ENCODE data around the gene PDE1A.

Gene PDE1A

DNA sequence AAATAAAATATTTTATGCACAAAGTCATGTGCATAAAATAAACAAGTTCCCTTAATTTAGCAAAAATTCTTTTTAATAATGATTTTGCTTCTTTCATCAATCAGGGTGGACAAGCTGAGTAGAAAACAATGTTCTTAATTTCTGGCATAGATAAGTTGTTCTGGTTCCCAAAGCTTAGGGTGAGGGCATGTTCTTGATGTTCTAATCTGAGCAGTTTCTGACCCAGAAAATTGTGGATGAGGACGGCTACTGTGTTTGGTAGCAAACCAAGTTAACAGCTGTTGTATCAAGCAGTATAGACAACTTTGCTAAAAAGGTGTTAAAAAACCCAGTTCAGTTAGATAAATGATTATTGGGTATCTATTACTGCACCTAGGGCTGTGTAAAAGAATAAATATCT is 158.9 kb downstream of the PDE1A start:
- DNase-seq (ENCODE audit: low read depth) = no peak

DNA sequence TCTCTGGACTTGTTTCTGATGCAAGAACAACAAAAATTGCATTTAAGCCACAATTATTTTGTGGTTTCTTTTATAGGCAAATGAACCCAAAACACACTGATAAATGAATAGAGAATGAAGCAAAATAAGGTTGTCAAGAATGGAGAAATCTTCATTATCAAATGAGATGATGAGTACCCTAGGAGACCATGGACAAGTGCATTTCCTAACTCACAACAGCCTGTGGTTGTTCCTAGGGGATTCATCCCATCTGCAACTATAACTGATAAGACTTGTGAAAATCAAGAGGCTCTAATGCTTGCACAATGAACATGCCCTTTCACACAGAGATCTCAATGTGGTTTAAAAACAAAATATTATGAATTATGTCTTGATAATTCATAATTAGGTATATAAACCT is 159.9 kb downstream of the PDE1A start:
- no peak for DNase-seq (ENCODE audit: low read depth)

DNA sequence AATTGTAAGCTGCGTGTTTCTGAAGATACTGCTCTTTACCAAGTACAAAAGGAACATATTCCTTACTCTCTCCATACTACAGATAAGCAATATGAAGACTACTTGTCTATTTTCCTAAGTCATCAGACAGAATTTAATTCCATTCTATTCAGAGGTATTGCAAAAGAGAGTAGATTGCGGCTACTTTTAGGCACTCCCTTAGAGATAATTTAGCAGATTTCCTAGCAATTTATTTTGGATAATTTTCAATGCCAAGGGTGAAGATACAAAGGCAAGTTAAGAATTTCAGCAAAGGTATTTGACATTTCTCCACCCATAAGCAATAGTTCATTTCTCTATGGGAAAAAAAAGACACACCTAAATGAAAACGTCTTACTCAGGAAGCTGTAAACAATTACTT is 161.1 kb downstream of the PDE1A start:
- no peak for DNase-seq (ENCODE audit: low read depth)

GRCh38 chr2:182261860-182262387 is 164.9 kb downstream of the PDE1A start:
- DNase-seq (ENCODE audit: low read depth) = no peak

- no peak for DNase-seq (ENCODE audit: low read depth)
These were observed 167.1 kb downstream of the PDE1A start for GRCh38 chr2:182259629-182260150.

DNA sequence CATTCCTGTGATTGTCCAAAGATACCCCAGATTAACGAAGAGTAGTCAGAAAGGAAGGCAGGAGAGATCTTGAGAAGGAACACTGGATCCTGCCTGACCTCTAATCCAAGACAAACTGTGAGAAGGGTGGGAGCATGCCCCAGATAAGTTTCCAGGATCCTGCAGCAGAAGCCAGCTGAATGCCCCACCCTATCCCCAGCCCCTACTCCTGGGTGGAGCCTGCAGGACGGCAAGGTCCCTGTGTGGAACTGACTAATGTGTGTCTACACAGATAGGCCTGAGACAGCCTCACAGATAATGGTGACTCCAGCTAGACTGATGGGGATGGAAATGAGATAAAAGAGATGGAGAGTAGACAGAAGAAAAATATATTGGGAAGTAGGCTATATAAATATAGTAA is 174.3 kb downstream of the PDE1A start:
- DNase-seq (ENCODE audit: low read depth) = no peak

- no peak for DNase-seq (ENCODE audit: low read depth)
These were observed 177.9 kb downstream of the PDE1A start for GRCh38 chr2:182248898-182249297.

- no peak for DNase-seq (ENCODE audit: low read depth)
These were observed 178.5 kb downstream of the PDE1A start for GRCh38 chr2:182248362-182248761.

DNA sequence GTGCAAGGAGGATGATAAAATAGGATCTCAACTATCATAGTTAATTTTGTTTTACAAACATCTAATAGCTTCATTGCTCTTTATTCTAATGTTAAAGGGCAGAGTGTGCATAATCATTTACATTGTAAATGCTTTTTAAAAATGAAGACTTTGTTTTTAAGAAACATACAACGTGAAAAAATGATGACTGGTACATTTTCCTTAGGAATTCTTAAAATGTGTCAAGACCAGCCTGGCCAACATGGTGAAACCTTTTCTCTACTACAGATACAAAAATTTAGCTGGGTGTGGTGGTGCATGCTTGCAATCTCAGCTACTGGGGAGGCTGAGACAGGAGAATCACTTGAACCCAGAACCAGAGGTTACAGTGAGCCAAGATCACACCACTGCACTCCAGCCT is 179.0 kb downstream of the PDE1A start:
- no peak for DNase-seq (ENCODE audit: low read depth)

- no peak for DNase-seq (ENCODE audit: low read depth)
These were observed 180.9 kb downstream of the PDE1A start for GRCh38 chr2:182245963-182246362.

GRCh38 chr2:182242609-182243008 is 184.2 kb downstream of the PDE1A start:
- DNase-seq (ENCODE audit: low read depth) = no peak

GRCh38 chr2:182241936-182242335 is 184.9 kb downstream of the PDE1A start:
- DNase-seq (ENCODE audit: low read depth) = no peak

DNA sequence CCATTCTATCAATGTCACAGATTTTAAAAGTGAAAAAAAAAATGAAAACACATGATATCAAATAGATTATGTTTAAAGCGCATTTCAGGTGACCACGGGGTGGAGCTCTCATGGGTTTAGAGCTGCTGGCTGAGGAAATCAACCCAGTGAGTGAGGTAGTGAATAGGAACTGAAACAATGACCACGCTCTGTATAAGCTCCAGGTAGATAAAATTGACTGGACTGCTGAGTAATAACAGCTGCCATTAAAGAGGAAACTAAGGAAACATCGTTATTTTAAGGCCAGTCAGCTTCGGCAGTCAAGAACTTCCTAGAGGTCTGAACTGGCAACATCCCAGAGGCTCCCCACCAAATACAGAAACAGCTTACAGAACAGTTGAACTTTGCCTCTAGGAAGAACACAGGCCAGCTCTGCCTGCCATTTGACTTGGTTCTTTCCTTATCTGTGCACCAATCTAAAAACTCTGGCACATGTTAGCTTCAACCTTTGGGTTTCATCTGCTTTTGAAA is 185.9 kb downstream of the PDE1A start:
- no peak for DNase-seq (ENCODE audit: low read depth)

DNA sequence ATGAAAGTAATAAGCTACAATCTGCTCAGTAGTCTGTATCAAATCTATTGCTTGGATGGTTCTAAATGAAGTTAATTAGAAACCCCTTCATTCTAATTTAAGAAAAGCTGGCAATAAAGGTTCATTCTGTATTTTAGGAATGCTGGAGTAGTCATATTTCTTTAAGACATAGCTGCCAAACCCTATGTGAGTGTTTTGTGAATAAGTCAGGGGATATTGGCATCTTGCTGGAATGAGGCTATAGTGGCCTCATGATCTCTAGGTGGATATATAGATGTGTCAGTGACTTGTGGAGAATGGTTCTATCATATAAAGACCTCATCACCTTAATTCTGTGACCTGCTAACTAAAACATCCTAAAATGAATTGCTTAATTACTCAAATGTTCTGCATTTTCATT is 196.3 kb downstream of the PDE1A start:
- DNase-seq (ENCODE audit: low read depth) = no peak

- DNase-seq (ENCODE audit: low read depth) = no peak
These were observed 197.5 kb downstream of the PDE1A start for GRCh38 chr2:182229297-182229696.

- DNase-seq (ENCODE audit: low read depth) = no peak
These were observed 198.1 kb downstream of the PDE1A start for GRCh38 chr2:182228741-182229140.

DNA sequence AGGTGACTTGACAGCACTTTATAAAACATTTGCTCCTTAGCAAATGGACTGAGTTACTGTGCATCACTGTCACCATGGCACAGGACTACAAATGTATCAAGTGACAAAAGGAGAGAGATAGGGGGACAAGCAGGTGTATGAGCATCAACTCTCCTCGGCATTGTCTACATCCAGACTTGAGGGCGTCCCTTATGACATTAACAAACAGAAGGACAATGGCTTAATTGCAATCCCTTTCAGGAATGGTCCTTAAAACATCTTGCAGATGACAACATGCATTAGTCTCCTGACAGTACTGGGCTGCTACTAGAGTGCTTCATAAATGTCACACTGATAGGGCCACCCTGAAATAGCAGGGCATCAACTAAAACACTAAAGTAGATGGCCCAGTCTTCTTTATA is 198.8 kb downstream of the PDE1A start:
- DNase-seq (ENCODE audit: low read depth) = no peak

- no peak for DNase-seq (ENCODE audit: low read depth)
These were observed 200.0 kb downstream of the PDE1A start for GRCh38 chr2:182226807-182227206.

- DNase-seq (ENCODE audit: low read depth) = no peak
These were observed 202.2 kb downstream of the PDE1A start for GRCh38 chr2:182224669-182225068.

DNA sequence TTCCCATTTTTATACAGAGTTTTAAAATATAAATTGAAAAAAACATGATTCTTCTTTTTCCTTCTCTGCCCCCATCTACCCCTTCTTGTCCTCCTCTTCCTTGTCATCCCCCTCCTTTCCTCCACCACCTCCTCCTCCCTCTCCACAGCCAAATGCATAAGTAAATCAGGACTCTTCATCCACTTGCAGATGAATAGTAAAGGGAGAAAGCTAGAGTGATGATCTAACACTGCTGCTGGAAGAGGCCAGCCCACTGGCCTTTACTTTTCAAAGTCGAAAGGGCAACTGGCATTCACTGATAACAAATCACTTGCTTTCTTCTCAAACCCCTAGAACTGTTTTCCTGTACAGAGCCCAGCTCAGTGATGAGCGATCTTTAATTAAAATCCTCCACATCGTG is 205.8 kb downstream of the PDE1A start:
- DNase-seq (ENCODE audit: low read depth) = no peak

- no peak for DNase-seq (ENCODE audit: low read depth)
These were observed 206.5 kb downstream of the PDE1A start for GRCh38 chr2:182220335-182220734.

DNA sequence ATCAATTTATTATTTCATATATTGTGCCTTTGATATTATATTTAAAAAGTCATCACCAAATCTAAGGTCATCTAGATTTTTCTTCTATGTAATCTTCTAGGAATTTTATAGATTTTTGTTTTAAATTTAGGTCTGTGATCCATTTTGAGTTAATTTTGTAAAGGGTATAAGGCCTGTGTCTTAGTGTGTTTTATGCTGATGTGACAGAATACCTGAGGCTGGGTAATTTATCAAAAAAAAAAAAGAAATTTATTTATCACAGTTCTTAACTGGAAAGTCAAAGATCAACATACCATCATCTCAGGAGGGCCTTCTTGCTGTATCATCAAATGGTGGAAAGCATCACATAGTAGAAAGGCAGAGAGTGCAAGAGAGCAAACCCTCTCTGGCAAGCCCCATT is 216.2 kb downstream of the PDE1A start:
- DNase-seq (ENCODE audit: low read depth) = no peak

DNA sequence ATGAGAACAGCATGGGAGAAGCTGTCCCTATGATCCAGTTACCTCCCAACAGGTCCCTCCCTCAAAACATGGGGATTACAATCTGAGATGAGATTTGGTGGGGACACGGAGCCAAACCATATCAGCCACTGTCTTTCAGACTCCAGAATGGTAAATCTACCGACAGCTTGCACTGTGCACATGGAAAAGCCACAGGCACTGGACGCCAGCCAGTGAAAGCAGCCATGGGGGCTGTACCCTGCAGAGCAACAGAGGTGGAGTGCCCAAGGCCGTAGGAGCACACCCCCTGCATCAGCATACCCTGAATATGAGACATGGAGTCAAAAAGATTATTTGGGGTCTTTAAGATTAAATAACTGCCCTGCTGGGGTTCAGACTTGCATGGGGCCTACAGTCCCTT is 218.4 kb downstream of the PDE1A start:
- no peak for DNase-seq (ENCODE audit: low read depth)

DNA sequence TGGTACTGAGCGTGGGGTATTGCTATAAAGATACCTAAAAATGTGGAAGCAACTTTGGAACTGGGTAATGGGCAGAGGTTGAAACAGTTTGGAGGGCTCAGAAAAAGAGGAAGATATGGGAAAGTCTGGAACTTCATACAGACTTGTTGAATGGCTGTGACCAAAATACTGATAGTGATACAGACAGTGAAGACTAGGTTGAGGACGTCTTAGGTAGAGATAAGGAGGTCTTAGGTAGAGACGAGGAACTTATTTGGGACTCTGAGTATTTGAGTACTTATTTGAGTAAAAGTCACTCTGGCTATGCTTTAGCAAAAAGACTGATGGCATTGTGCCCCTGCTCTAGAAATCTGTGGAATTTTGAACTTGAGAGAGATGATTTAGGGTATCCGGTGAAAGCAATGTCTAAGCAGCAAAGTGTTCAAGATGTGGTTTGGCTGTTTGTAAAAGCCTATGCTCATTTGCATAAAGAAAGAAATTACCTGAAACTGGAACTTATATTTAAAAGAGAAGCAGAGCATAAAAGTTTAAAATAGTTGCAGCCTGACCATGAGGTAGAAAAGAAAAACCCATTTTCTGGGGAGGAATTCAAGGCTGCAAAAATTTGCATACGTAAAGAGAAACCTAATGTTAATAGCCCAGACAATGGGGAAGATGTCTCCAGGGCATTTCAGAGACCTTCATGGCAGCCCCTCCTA is 219.6 kb downstream of the PDE1A start:
- no peak for DNase-seq (ENCODE audit: low read depth)

Measured in stimulated activated CD8-positive, alpha-beta memory T cell treated with anti-CD3 and anti-CD28 coated beads, Interleukin-15, amount 100 ng/mL, for 1 hour (primary cell).